HT-29 (cell line): Measurements from ENCODE around the gene STK11IP. TPM values are rescaled to one million over a fixed set of nuclear protein-coding genes. Genes with fewer than 3 reads are reported as not detected.

Experiments used
- DNase-seq: peaks from one replicate; pipeline ENCODE4 v3.0.0-alpha.2; 2015; ENCODE audit warnings: low spot score
- total RNA-seq: library from RNA; depleted of rRNA; stranded (reverse); fragments of >200 nt; shearing (Covaris generic); gene quantifications from 2 replicates; pipeline ENCODE4 v1.2.3, GENCODE V29; 2014

The STK11IP gene
- total RNA-seq, 1 experiment from 2014 or later = 28.1 TPM

GRCh38 chr2:219576505-219577388, 20.9 kb upstream of the STK11IP start:
- DNase-seq = no peak

DNA sequence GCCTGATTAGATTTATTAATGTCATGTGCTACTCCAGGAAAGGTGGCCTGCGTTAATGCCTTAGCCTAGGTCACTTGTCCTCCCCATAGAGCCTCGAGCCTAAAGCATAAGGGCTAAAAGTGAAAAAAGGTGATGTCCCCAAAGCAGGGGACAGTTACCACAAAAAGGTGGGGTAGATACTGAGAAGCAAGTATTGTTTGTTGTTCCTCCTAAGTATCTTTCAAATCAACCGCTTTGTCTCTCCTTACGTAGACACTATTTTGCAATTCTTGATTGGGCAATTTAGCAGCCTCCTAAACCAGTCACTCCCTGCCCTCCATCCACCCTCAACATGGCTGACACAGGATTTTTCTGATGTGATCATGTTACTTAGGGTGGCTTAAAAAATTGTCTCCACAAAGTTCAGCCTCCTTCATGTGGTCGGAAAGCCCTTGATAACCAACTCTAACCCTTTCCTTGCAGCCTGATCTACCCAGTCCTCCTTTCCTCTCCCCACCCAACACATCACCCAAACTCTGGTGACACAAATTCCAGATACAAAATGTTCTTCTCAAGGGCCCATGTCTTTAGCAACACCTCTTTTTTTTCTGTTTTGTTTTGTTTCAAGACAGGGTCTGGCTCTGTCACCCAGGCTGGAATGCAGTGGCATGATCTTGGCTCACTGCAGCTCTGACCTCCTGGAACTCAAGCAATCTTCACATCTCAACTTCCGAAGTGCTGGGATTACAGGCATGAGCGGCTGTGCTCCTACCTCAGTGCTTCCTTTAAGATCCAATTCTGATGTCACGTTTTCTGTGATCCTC, 18.6 kb upstream of the STK11IP start:
- no peak for DNase-seq

GRCh38 chr2:219581346-219581745, 16.3 kb upstream of the STK11IP start:
- no peak for DNase-seq

DNA sequence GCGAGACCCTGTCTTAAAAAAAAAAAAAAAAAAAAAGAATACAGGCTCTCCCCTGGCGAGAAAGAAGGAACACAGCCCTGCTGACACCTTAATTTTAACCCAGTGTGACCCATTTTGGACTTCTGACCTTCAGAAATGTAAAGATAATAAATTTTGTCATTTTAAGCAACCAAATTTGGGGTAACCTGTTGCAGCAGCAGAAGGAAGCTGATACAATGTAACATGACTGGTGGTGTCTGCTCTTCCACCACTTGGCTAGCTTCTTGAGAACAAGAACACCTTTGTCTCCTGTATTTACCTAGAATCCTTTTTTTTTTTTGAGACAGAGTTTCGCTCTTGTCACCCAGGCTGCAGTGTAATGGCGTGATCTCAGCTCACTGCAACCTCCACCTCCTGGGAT, 6.6 kb upstream of the STK11IP start:
- DNase-seq = no peak

DNA sequence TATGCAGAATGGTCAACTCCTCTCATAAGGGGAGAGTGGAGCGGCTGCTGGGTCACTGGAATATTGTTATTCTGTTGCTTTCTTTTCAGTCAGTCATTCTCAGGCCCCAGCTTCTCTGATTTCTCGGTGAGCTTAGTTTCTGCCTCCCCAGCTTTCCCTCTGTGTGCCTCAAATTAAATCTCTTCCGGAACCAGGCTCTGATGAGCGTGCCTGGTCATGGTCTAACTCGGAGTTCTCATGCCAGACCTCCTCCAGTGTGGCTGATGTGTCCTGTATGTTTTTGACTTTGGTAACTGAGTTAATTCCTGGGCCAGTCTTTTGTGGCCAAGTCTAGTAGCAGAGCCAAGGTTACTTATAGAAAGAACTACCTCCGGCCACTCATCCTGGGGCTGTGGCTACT, 4.9 kb upstream of the STK11IP start:
- no peak for DNase-seq

DNA sequence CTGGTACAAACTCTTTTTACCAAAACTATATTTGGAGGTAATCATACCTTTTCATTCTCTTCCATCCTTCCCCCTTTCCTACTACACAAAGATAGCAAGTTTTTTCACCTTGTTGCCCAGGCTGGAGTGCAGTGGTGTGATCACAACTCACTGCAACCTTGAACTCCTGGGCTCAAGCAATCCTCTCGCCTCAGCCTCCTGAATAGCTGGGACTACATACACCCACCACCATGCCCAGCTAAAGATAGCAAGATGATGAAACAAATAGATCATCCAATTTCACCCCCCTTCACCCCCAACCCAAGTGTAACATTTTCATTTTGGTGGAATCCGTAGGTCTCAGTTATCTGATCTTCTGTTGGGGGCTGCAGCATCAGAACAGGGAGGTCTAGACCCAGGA, 4.5 kb upstream of the STK11IP start:
- no peak for DNase-seq

DNA sequence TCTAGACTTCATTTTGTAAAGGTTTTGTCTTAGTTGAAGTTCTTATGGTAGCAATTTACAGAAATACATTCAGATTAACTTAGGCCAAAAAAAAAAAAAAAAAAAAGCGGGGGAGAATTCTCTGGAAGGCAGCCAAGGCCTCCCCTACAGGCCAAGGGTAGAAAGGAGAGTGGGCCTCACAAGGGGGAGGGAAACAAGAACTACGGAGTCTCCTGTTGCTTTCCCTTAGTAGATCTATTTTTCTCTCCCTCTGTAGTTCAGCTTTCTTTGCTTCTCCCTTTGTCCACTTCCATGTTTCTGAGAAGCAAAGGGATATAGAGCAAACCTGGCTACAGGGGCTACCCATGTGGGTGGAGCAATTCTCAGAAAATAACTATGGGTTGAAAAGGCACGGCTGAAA, 2.4 kb upstream of the STK11IP start:
- no peak for DNase-seq

- peak; percentile 54 for DNase-seq
Measured at GRCh38 chr2:219596954-219597551, 604 bp upstream of the STK11IP start.

DNA sequence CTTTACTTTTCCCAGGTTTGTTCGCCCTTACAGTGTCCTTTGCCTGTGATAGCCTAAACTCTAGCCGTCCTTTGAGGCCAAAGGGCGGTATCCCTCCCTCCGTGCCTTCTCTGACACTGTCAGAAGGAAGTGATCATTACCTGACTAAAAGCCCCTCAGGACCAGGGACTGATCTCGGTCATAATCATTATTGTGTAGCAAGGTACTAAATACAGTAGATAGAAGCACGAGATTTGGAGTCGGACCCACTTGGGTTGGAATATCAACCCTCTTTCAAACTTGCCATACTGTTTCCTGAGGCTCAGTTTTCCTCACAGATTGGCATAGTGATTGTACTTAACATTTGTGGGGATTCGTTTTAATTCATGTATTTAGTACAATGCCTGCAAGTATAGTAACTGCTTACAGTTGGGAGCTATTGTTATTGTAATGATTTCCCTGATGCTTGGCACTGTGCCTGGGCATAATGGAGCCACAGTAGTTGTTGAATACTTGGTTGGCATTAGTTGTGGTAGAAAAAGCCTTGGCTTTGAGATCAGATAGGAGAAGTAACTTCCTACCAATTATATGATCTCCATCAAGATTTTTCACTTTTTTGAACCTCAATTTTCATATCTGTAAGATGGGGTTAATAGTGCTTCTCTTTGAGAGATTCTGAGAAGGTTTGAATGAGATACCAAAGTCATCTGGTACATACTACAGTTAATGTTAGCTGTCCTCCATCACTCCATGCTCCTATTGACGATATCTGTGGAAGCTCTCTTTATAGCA, 836 bp downstream of the STK11IP start:
- no peak for DNase-seq

DNA sequence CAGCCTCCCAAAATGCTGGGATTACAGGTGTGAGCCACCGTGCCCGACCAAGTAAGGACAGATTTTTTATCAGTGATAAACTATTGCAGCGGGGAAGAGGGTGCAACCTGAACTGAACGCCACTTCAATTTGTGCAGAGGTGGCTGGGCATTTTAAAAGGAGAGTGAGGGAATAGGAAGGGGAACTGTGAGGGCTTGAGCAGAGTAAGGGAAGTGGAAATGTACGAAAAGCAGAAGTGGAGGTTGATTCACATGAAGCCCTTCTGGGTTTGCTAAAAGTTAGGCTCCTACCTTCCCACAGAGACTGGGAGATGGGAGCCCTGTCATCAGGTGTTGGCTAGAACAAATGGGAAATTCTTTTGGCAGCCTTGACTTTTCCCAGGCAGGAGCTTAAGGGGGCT, 6.1 kb downstream of the STK11IP start:
- no peak for DNase-seq

DNA sequence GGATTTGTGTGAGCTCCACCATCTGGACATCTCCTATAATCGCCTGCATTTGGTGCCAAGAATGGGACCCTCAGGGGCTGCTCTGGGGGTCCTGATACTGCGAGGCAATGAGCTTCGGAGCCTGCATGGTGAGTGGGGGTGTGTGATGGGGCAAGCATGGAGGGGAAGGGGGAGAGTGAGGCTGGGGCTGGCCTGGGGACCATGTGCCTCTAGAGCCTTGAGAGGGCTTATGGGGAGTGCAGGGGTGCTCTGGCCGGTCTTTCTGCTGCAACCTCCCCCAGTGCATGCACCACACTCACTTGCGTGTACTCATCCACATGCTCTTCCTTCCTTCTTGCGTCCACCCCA, 7.9 kb downstream of the STK11IP start:
- DNase-seq = no peak

- no peak for DNase-seq
Measured at GRCh38 chr2:219607931-219608330, 10.3 kb downstream of the STK11IP start.

DNA sequence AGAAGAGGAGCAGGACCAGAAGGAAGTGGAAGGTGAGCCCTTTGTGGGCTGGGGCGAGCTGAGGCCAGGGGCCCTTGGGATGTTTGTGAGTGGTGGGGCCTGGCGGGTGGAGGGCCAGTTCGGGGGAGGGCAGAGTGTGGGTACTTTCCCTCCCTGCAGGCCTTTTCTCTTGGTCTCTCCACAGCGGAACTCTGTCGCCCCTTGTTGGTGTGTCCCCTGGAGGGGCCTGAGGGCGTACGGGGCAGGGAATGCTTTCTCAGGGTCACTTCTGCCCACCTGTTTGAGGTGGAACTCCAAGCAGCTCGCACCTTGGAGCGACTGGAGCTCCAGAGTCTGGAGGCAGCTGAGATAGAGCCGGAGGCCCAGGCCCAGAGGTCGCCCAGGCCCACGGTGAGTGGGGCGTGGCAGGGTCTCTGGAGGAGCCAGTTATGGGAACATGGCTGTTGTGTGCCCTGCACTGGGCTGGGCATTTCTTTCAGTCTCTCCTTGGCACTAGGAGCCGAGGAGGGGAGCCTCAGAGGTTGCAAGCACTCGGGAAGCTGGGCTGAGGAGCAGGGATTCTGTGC, 10.8 kb downstream of the STK11IP start:
- DNase-seq = no peak

DNA sequence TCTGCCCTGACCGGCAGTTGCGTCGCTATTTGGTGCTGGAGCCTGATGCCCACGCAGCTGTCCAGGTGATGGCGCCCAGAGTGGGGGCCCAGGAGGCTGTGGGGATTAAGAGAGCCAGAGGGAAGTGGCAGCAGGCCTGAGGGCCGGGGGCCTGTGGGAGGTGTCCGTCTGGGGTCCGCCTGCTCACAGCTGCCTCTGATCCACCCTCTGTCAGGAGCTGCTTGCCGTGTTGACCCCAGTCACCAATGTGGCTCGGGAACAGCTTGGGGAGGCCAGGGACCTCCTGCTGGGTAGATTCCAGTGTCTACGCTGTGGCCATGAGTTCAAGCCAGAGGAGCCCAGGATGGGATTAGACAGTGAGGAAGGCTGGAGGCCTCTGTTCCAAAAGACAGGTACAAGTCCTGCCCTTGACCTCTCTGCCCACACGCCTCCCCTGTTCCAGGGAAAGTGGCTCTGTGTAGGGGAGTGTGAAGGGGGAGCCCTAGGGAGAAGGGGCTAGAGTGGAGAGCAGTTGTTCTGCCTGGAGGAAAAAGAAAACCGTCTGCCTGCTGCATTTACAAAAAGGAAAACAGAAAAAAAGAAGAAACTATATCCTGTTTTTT, 11.6 kb downstream of the STK11IP start:
- DNase-seq = no peak

- DNase-seq = no peak
Measured at GRCh38 chr2:219611306-219611705, 13.6 kb downstream of the STK11IP start.

DNA sequence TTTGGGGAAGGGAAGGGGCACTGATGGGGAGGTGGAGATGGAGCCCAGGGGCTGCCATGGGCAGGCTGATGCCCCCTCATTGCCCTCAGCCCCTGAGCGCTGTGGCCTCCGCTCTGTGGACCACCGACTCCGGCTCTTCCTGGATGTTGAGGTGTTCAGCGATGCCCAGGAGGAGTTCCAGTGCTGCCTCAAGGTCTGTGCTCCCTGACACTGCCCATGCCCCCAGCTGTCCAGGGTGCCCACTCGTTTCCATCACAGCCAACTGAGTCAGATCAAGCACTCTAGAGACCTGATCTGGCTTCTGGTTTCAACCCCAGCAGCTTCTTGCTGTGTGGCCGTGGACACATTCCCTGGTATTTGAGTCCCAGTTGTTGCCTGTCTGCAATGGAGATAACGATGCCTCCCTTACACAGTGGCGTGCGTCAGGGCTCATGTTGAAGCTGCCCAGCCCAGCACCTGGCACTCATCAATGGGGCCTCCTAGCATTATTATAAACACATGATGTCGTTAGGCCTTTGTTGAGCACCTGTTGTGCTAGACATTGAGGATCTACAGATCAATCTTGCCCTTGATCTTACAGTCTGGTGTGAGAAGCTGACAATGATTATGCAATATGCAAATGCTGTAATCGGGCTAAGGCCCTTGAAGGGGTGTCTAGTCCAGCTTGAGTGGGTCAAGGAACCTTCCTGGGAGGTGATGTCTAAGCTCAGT, 14.4 kb downstream of the STK11IP start:
- no peak for DNase-seq

DNA sequence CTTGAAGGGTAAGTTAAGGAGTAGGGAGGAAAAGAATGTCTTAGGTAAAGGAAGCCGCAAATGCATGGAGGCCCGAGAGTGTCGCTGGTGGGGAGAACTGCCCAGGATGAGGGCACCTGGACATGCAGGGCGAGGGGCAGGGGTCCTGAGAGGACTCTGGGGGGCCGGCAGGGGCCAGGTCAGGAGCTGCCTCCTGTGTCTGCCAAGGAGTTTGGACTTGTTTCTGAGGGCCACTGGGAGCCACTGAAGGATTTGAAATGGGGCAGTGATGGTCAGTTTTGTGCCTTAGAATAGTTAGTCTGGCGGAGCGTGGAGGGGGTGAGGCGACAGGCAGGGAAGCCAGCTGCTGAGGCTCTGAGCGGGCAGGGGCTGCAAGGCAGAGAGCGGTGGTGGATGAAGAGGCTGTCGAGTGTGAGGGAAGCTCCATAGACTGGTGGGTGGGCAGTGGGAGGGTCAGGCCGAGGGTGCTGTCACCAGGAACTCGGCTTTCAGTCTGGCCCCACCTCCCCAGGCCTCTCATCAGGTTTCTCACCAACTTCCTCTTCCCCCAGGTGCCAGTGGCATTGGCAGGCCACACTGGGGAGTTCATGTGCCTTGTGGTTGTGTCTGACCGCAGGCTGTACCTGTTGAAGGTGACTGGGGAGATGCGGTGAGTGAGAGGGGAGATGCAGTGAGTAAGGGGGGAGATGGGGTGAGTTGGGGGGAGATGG, 15.1 kb downstream of the STK11IP start:
- DNase-seq = no peak

GRCh38 chr2:219613461-219614070, 15.9 kb downstream of the STK11IP start:
- no peak for DNase-seq
